Measurements from ENCODE around the gene IMMP1L.
A peak's percentile ranks its signal among the peaks of the same experiment; 100 is the strongest.
"Not testable (repeated sequence)": the region's sequence is repeated elsewhere in the genome, so short reads cannot be mapped to it uniquely, and the experiment has no call there.

Gene IMMP1L, protein sequence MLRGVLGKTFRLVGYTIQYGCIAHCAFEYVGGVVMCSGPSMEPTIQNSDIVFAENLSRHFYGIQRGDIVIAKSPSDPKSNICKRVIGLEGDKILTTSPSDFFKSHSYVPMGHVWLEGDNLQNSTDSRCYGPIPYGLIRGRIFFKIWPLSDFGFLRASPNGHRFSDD

DNA sequence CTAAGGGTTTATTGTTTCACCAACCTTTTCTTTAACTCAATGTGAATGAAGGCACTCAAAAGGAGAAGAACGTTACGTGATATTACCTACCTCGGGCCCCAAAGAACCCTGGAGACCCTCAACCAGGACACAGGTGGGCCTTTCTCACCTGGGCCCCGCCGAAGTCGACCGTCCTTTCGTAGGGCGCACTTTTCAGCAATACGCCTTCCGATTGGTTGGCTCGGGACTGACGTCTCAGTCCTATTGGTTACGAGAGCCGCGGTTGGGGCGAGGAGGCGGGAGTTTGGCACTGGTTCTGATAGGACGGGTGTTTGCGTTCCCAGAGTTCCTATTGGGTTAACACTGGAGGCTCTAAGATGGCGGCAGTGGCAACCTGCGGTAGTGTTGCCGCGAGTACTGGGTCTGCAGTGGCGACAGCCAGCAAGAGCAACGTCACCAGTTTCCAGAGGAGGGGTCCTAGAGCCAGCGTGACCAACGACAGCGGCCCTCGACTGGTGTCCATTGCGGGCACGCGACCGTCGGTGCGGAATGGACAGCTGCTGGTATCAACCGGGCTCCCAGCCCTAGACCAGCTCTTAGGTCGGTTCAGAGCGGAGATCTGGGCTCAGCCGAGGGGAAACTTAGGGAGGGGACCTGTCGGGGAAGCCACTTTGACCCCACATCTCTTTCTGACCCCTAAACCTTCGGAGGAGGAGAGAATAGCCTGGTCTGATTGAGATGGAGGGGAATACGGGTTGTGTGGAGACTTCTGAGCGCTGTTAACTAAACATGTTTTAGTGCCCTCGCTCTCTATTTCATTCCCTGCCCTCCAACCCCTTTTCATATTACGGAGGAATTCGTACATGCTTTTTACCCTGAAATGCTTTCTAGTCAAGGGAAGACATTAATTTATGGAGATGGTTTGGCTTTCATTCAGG, at the start of gene IMMP1L, which contains the start of gene ELP4:
IMMP1L (minus strand) TSS at position 194 of the 917 bp plus-strand sequence. CDS start 46,346 bp downstream, outside the sequence.
ELP4 (plus strand) TSS at position 339 of the 917 bp plus-strand sequence; CDS start at position 357, 18 bp downstream.
- peak; percentile 91 to 93 (median 93) for DNase-seq (ENCODE audit: low read depth in 3 of 3)

DNA sequence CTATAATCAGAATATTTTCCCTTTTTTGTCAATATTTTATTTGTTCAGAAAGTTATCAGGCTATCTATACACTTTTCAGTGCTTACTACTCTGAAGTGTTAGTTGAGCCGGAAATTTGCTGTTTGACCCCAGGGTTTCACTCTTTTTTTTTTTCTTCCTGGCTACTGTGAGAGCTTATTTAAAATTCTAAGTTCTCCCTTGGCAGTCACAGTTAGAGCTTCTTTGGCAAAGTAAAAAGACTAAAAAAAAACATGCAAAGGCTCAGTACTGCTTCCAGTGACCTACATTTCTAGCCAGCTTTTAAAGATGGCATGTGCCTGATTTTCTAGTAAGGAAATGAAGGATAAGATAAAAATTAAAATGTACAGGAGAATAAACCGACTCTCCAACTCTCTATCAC, 48.6 kb upstream of the IMMP1L start:
- no peak for DNase-seq (ENCODE audit: low read depth in 3 of 3)

DNA sequence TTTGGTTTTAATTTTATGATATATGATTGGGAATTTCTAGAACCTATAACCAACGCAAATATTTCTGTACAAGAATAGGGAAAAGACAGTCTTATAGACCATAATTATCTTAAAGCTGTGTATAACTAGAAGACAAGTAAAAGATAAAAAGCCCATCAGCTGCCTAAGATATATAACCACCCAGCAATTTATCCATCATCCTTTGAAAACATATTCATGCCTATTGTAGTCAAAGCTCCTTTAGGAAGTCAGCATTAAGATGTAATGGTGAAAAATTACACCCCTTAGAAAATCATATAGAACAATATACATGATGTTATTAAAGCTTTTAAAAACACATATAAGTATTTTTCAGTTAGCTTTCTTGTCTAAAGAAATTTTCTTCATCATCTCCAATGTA, 46.5 kb upstream of the IMMP1L start:
- no peak for DNase-seq (ENCODE audit: low read depth in 3 of 3)

DNA sequence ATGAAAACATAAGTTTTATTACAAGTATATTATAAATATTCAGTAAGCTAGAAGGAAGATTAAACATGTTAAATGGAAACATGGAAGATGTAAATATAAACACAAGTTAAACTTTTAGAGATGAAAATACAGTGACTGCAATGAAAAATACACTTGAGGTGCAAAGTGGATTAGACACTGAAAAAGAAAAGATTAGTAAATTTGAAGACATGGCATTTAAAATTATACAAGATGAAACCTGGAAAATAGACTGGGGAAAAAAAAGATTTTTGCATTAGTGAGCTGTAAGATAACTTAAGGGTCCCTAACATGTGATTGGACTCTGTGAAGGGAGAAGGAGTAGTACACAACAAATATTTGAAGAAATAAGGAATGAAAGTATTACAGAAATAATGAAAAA, 33.4 kb upstream of the IMMP1L start:
- no peak for DNase-seq (ENCODE audit: low read depth in 3 of 3)

DNA sequence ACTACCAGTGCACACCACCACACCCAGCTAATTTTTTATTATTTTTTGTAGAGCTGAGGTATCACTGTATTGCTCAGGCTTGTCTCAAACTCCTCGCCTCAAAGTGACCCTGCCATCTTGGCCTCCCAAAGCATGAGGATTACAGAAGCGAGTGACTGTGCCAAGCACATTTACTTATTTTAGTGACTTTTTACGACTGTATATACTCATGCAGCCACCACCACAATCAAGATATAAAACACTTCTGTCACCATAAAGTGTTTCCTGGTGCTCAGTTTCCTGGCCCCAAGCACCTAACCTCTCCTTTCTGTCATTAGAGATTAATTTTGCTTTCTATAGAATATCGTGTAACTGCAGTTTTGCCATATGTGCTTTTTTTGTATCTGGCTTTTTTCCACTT, 26.1 kb upstream of the IMMP1L start:
- DNase-seq (ENCODE audit: low read depth in 3 of 3) = no peak

DNA sequence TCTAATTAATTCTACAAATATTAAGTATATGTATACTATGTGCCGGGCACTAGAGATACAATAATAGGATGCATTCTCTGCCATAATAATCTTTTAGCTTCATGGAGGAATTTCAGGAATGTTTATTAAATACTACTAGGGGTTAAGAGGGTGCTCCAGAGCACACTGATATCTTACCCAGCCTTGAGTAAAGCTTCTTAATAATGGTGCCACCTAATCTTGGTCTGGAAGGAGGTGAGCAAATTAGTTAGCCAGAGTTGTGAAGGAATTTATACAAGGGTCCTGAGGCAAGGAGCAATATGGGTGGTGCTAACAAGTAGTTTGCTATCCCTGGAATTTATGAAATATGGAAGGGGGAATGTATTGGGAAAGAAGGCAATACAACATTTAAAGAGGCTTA, 21.9 kb upstream of the IMMP1L start:
- DNase-seq (ENCODE audit: low read depth in 3 of 3) = no peak

DNA sequence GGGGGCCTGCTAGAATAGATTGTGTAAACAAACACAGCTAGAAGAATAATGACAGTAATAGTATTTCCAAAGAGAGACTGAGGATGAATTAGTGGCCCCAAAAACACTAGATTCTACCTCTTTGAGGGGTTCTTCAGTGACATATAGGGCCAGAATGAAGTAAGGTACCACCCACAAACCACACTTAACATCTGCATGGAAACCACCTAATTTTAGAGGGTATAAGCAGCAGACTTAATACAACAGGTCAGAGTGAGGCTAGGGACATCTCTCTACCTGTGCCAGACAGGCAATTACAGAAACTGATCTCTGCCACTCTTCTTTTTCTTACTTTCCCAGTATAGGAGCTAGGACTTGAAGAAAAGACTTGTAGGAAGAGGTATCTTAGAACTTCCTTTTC, 20.3 kb upstream of the IMMP1L start:
- DNase-seq (ENCODE audit: low read depth in 3 of 3) = no peak

DNA sequence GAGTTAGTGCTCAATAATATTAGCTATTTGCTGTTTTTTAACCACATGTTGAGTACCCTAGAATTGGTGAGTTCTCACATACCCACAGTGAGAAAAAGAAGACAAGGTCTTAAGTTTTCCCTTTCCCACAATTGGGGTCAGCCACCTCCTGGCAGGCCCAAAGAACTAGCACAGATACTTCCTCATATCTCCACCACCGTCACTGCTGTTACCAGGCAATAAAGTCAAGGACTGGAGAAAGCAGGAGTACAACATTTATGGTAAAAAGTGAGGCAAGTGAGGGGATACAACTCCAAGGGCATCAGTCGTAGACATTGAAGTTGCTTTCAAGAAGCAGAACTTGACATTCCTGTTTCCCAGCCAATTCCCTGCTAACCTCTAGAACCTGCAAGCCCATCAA, 19.8 kb upstream of the IMMP1L start:
- DNase-seq (ENCODE audit: low read depth in 3 of 3) = no peak

DNA sequence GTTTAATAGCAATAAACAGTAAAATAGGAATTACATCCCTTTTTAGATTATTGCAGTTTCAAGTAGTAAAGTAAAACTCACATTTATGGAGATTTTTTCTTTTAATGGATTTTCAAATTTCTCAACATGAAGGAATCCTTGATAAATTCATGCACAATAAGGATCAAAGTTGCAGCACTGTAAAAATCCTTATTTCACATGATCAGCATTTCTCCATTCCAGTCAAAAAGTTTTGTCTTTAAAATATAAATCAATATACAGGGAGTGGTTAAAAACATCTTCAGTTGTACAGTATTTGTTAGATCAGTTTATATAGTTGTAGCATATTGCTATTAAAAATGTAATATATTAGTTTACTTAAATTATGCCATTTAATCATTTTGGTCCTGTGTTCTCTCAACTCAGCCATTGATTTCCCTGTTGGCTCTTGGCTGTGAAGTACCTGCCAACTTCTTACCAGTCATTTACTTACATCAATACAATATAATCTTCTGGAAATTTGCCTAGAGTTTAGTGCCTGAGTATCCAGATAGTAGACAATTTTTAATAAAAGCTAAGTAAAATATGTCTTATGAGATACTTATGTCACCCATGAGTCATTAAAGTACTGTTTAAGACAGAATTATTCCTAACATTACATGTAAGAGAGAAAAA, 12.2 kb upstream of the IMMP1L start:
- DNase-seq (ENCODE audit: low read depth in 3 of 3) = no peak

DNA sequence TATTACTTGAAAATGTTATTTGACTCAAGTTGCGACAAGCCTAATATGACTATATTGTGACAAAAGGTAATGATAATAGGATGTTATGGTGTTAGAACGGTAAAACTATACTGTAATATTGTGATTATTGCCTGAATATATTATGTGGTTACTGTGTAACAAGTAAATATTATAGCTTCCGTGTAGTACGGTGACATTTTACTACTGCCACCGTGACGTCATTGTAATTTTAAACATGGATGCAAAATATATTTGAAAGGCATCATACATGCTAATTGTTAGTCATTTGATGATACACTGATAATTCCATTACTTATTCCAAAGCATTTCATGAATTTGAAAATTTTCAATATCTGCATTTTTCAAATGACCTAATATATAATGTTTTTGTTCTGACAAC, 2.7 kb upstream of the IMMP1L start:
- DNase-seq (ENCODE audit: low read depth in 3 of 3) = no peak

DNA sequence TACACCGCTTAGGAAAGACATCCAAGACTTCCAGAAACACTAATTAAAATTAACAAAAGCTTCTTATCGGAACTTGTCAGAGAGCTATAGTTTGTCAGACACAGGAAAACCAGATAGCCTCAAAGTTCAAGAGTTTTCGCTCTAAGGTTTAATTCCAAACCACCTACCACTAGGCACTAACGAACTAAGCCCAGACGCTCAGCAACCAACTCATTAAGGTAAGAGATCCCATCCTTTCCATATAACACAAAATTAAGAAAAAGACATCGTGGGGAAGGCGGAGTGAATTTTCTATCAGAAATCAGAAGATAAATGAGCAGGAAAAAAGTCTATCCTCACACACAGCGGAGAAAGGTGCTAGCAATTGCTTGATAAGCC, 382 bp downstream of the IMMP1L start:
- DNase-seq (ENCODE audit: low read depth in 3 of 3) = no peak

DNA sequence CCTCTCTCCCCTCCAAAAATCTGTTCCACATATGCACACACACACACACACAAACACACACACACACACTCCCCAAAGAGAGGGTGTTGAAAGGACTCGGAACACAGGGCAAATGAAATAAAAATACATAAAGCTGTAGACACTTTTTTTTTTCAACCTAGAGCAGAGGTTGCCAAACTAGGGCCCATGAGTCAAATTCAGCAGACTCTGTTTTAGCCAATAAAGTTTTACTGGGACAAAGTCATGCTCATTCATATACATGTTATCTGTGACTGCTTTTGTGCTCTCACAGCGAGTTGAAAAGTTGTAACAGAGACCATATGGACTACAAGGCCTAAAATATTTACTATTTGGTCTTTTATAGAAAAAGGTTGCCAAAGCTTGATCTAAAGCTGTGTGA, 8.9 kb downstream of the IMMP1L start:
- DNase-seq (ENCODE audit: low read depth in 3 of 3) = no peak

DNA sequence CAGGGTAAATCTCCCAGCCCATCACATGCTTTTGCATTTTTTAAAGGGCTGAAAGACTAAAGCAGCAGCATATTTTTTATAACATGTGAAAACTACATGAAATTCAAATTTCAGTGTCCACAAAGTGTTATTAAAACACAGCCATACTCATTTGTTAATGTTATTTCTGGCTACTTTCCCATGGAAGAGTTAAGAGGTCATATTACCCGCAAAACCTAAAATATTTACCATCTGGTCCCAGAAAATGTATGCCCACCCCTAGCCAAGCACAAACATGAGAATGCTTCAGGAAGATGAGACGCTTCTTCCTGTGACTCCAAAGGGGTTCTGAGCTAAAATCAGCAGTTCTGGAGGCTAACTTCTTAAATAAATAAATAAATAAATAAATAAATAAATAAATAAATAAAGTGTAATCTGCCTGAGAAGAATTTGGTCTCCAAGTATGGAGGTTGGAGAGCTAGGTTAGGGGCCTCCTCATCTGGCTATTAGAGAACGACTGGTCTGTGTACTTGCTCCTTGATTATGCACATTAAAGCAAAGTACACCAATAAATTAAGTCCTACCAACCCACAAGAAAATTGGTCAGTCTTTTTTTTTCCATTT, 9.7 kb downstream of the IMMP1L start:
- DNase-seq (ENCODE audit: low read depth in 3 of 3) = no peak

DNA sequence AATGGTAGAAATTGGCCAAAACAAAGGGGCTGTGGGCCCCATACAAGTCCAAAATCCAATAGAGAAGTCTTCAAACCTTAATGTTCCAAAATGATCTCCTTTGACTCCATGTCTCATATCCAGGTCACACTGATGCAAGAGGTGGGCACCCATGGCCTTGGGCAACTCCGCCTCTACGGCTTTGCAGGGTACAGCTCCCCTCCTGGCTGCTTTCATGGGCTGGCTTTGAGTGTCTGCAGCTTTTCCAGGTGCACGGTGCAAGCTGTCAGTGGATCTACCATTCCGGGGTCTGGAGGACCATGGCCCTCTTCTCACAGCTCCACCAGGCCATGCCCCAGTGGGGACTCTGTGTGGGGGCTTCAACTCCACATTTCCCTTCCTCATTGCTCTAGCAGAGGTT, 15.7 kb downstream of the IMMP1L start:
- not testable (repeated sequence) for DNase-seq (ENCODE audit: low read depth in 3 of 3)

DNA sequence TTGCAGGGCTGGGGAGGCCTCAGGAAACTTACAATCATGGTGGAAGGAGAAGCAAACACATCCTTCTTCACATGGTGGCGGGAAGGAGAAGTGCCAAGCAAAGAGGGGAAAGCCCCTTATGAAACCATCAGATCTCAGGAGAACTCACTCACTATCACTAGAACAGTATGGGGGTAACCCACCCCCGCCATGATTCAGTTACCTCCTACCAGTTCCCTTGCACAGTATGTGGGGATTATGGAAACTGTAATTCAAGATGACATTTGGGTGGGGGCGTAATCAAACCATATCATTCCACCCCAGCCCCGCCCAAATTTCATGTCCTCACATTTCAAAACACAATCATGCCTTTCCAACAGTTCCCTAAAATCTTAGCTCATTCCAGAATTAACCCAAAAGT, 16.2 kb downstream of the IMMP1L start:
- DNase-seq (ENCODE audit: low read depth in 3 of 3) = peak in 1 of 3 experiments; percentile 10

DNA sequence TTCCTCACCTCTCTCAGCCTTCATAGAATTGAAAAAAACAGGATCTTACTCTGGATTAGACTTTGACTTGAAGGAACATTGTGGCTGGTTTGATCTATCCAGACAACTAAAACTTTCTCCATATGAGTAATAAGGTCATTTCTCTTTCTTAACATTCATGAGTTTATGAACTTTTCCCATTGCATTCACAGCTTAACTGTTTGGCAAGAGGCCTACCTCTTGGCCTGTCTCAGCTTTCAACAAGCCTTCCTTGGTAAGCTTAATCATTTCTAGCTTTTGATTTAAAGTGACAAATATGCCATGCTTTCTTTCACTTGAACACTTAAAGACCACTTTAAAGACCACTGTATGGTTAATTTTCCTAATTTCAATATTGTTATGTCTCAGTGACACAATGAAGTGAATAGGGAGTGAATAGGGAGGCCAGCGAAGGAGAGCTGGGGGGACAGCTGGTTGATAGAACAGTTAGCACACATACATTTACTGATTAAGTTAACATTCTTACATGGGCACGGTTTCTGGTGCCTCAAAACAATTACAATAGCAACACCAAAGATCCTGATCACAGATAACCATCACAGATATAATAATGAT, 17.0 kb downstream of the IMMP1L start:
- no peak for DNase-seq (ENCODE audit: low read depth in 3 of 3)

DNA sequence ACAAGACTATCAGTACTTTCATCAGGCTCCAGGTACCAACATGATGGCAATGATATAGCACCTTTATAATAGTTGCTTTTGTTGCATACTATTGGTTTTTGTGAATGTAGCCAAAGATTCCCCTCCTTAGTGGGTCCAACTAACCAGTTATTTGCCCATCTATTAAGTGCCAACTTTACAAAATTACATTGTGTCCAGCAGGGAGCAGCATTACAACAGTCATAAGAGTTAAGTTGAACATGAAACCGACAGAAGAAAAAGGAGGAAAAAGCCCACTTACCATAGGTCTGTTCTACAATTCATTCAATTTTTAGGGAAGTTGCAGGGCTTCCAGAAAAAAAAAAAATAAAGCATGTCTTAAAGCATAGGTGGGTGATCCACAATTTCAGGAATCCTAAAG, 21.6 kb downstream of the IMMP1L start:
- DNase-seq (ENCODE audit: low read depth in 3 of 3) = no peak

DNA sequence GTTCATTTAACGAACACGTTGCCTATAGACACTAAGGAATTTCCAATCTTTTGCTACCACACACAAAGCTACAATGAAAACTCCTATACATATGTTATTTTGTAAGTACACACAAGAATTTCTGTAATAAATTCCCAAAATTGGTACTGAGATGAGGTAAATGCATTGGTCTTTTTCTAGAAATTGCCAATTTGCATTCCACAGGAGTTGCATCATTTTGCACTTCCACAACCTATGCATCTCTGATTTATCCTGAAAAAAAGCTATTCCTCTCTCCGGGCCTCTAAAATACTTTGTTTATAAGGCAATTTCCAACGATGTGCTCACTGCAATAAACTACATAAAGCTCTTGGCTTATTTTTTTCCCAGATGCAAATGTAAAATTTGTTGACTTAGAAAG, 24.9 kb downstream of the IMMP1L start:
- DNase-seq (ENCODE audit: low read depth in 3 of 3) = no peak

DNA sequence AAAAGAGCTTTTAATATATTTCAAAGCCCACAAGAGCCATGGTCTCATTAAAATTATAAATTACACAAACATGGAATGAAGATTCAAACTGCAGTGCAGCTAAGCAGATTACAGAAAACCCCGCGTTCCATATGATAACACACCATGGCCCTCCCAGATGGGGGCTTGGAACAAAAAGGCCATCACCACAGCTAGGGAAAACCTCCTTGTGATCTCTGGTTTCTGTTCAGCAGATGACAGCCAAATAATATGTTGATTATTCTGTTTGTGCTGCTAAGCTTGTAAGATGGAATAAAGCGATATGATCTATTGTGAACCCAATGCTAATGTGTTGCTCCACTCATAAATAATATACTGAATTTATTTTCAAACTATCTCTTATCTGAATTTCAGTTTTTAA, 28.5 kb downstream of the IMMP1L start:
- DNase-seq (ENCODE audit: low read depth in 3 of 3) = no peak

DNA sequence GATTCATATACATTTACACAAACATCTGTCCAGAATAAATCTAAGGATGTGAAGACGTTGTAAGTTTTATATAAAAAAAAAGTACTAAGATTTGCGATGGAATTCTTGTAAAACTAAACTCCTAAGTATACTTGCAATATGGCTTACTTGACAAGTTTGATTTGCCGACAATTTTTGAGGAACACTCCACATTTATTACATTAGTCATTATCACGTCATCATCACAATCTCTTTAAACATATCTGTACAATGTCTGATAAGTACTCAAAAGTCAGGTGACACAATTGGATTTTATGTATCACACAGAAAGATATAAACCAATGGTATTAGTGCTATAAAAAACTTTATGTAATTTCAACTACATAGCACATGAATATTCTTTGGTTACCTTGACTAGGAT, 30.4 kb downstream of the IMMP1L start:
- no peak for DNase-seq (ENCODE audit: low read depth in 3 of 3)

DNA sequence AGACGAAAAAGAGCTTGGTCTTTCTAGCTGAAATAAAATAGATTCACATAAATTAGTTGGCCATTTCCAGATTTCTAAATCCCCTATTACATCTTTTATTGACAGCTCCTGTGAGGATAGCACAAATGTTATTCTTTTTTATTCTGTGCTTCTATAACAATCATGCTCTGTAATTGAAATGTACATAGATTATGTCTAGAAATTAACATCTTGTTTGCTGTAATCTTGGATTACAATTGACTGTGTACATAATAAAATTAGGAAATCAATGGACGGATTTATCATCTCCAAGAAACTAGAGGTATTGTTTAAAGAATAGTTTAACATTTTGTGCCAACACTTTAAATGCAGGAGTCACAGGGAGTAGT, 31.2 kb downstream of the IMMP1L start:
- no peak for DNase-seq (ENCODE audit: low read depth in 3 of 3)

All from stimulated activated CD4-positive, alpha-beta T cell treated with anti-CD3 and anti-CD28 coated beads, TNF-alpha, amount 100 ng/mL, for 24 hours (primary cell).